Suprapubic skin (tissue), 4 donors: Measurements from ENCODE around the gene TLR6.

Experiments
- CTCF ChIP-seq, 2 donors: fragments of 200-600 bp in 1 of 2; fragments of 450-650 bp in 1 of 2; sonication (generic) in 1 of 2; IDR thresholded peaks; one replicate each; pipeline ENCODE4 v1.5.1; 2016 to 2019; ENCODE audit warnings: antibody characterized with exemption in 2 of 2, mild to moderate bottlenecking in 1 of 2, moderate library complexity in 1 of 2
- EP300 ChIP-seq: sonication (generic); formaldehyde crosslinking; IDR thresholded peaks from one replicate; pipeline ENCODE4 v1.6.1; 2017; ENCODE audit warnings: antibody characterized with exemption
- POLR2A ChIP-seq, 2 donors: fragments of 450-650 bp; IDR thresholded peaks; one replicate each; pipeline ENCODE4 v1.6.1; 2017; ENCODE audit warnings: antibody characterized with exemption in 2 of 2, mild to moderate bottlenecking in 2 of 2, moderate library complexity in 2 of 2
- POLR2AphosphoS5 ChIP-seq, 3 donors: sonication (generic); formaldehyde crosslinking; IDR thresholded peaks; one replicate each; pipeline ENCODE4 v1.6.1; 2017; ENCODE audit warnings: antibody characterized with exemption in 3 of 3

GRCh38 chr4:38870098-38870808, 13.6 kb upstream of the TLR6 start:
- TF ChIP-seq CTCF (IDR thresholded peaks at IDR 0.05) (no peak), POLR2AphosphoS5 (IDR thresholded peaks at IDR 0.05) (no peak), POLR2A (IDR thresholded peaks at IDR 0.05) (no peak), EP300 (no peak)
